PC-3 (cell line): ENCODE data around the gene TP53I3. TPM values are rescaled to one million over a fixed set of nuclear protein-coding genes. Genes with fewer than 3 reads are reported as not detected.
A peak's percentile ranks its signal among the peaks of the same experiment; 100 is the strongest.

ENCODE experiments used
- ATAC-seq: fragments of 200-7000 bp; cut with Tn5 transposase; 2 replicates; pipeline ENCODE4 v1.9.1; 2020; ENCODE audit warnings: mild to moderate bottlenecking, moderate library complexity
- BruUV-seq: library from RNA; stranded (reverse); fragments of 400-500 nt; replicated peaks from 2 replicates; lab custom pipeline; 2021; lab: Mats Ljungman, UMichigan
- CTCF ChIA-PET: fragments of 300-600 bp; sonication (Branson Sonifier 250); formaldehyde crosslinking; loops from one replicate; lab custom pipeline; 2022; ENCODE audit warnings: antibody characterized with exemption; lab: Charles Lee
- POLR2A ChIA-PET: fragments of 300-600 bp; sonication (Branson Sonifier 250); formaldehyde crosslinking; loops from one replicate; lab custom pipeline; 2022; ENCODE audit warnings: antibody characterized with exemption; ENCODE audit not compliant: unreplicated experiment; lab: Charles Lee
- DNase-seq: peaks from one replicate; pipeline ENCODE4 v3.0.0-alpha.2; 2015
- H2AFZ ChIP-seq: fragments of 300-600 bp; sonication (generic); 2 replicates; pipeline ENCODE4 v1.6.0; 2016; ENCODE audit warnings: antibody characterized with exemption, low read length
- H3F3A ChIP-seq: fragments of 300-600 bp; sonication (generic); one replicate; pipeline ENCODE4 v1.6.0; 2017; ENCODE audit warnings: antibody characterized with exemption, low read length, control low read depth, mild to moderate bottlenecking; ENCODE audit not compliant: unreplicated experiment
- H3K27ac ChIP-seq: fragments of 300-600 bp; sonication (generic); 2 replicates; pipeline ENCODE4 v1.5.1; 2016; ENCODE audit warnings: mild to moderate bottlenecking, low read length
- H3K27me3 ChIP-seq: fragments of 300-600 bp; sonication (generic); 2 replicates; pipeline ENCODE4 v1.6.1; 2016; ENCODE audit warnings: low read length, mixed read lengths
- H3K36me3 ChIP-seq: fragments of 300-600 bp; sonication (generic); 2 replicates; pipeline ENCODE4 v1.6.1; 2016; ENCODE audit warnings: low read depth, mixed run types, low read length, mixed read lengths
- H3K4me1 ChIP-seq: fragments of 300-600 bp; sonication (generic); 2 replicates; pipeline ENCODE4 v1.5.1; 2016; ENCODE audit warnings: low read length; ENCODE audit not compliant: insufficient read depth
- H3K4me2 ChIP-seq: fragments of 300-600 bp; sonication (generic); 2 replicates; pipeline ENCODE4 v1.6.0; 2016; ENCODE audit warnings: low read length
- H3K4me3 ChIP-seq: fragments of 300-600 bp; sonication (generic); 2 replicates; pipeline ENCODE4 v1.5.1; 2016; ENCODE audit warnings: mild to moderate bottlenecking, low read length, mixed read lengths
- H3K79me2 ChIP-seq: fragments of 300-600 bp; sonication (generic); 2 replicates; pipeline ENCODE4 v1.6.1; 2017; ENCODE audit warnings: low read length, mixed read lengths
- H3K9ac ChIP-seq: fragments of 300-600 bp; sonication (generic); 2 replicates; pipeline ENCODE4 v1.6.0; 2016; ENCODE audit warnings: mild to moderate bottlenecking, low read length
- H3K9me2 ChIP-seq: fragments of 300-600 bp; sonication (generic); replicated peaks from 2 replicates; pipeline ENCODE4 v1.6.1; 2016; ENCODE audit warnings: mixed run types, low read length, mixed read lengths
- H3K9me3 ChIP-seq: fragments of 300-600 bp; sonication (generic); 2 replicates; pipeline ENCODE4 v1.6.1; 2016; ENCODE audit warnings: low read length, mixed read lengths
- H4K20me1 ChIP-seq: fragments of 300-600 bp; sonication (generic); 2 replicates; pipeline ENCODE4 v1.6.1; 2016; ENCODE audit warnings: low read length, mixed read lengths
- EZH2 ChIP-seq: fragments of 300-600 bp; sonication (generic); IDR thresholded peaks from one replicate; pipeline ENCODE4 v1.6.1; 2017; ENCODE audit warnings: antibody characterized with exemption, mild to moderate bottlenecking, low read length; ENCODE audit not compliant: unreplicated experiment
- EZH2phosphoT487 ChIP-seq: fragments of 300-600 bp; sonication (generic); IDR thresholded peaks from 2 replicates; pipeline ENCODE4 v1.6.1; 2018; ENCODE audit warnings: mild to moderate bottlenecking, antibody characterized with exemption, low read length, borderline replicate concordance
- intact Hi-C: fragments of 100-400 bp; cut with micrococcal nuclease; formaldehyde crosslinking; loops from 2 replicates; pipeline ENCODE4 v1.9.0; 2023
- total RNA-seq: library from RNA; depleted of rRNA; stranded (reverse); fragments of >200 nt; gene quantifications from 2 replicates; pipeline ENCODE4 v1.2.3, GENCODE V29; 2014
- TF ChIP-seq, protein P1 (sequence below): fragments of 300-600 bp; sonication (generic); conservative IDR thresholded peaks from 2 replicates; pipeline ENCODE4 v1.5.1; 2017; ENCODE audit warnings: antibody characterized with exemption, low read depth, mild to moderate bottlenecking, low read length

The TP53I3 gene
- total RNA-seq, 1 experiment from 2014 or later: 42.4 TPM

GRCh38 chr2:24122366-24123194 lies 37.9 kb upstream of the TP53I3 start:
- Histone ChIP-seq H2AFZ (peak overlapping the region; percentile 96), H4K20me1 (no peaks in the 10 kb centered on the region), H3K4me3 (peak overlapping the region; percentile 82), H3K4me1 (peaks cover 19% of the 10 kb centered on the region), H3K27ac (peak overlapping the region; percentile 23; the same call in 1 of the 2 replicates), H3K9me3 (no peaks in the 10 kb centered on the region), H3K4me2 (peak overlapping the region; percentile 85), H3K79me2 (peaks cover 18% of the 10 kb centered on the region), H3K9ac (peak overlapping the region; percentile 79), H3K9me2 (no peaks in the 10 kb centered on the region), H3K36me3 (no peaks in the 10 kb centered on the region), H3K27me3 (no peaks in the 10 kb centered on the region), H3F3A (no peaks in the 10 kb centered on the region)
- TSS peak; percentile 85 for BruUV-seq
- DNase-seq (no peak), ATAC-seq (no peak; the same call in 1 of the 2 replicates)
- ChIA-PET CTCF (interaction anchor here (0.6 kb wide), 1 partner anchor 29 kb away, joined by 6 read pairs; no protein-coding TSS in a partner anchor), POLR2A (interaction anchor here (0.6 to 1.1 kb wide), 2 partner anchors 17 to 38 kb away, joined by 4 to 5 read pairs; no protein-coding TSS in a partner anchor)
- TF ChIP-seq EZH2phosphoT487 (no peak), EZH2 (no peak)
- TF ChIP-seq, protein P1, sequence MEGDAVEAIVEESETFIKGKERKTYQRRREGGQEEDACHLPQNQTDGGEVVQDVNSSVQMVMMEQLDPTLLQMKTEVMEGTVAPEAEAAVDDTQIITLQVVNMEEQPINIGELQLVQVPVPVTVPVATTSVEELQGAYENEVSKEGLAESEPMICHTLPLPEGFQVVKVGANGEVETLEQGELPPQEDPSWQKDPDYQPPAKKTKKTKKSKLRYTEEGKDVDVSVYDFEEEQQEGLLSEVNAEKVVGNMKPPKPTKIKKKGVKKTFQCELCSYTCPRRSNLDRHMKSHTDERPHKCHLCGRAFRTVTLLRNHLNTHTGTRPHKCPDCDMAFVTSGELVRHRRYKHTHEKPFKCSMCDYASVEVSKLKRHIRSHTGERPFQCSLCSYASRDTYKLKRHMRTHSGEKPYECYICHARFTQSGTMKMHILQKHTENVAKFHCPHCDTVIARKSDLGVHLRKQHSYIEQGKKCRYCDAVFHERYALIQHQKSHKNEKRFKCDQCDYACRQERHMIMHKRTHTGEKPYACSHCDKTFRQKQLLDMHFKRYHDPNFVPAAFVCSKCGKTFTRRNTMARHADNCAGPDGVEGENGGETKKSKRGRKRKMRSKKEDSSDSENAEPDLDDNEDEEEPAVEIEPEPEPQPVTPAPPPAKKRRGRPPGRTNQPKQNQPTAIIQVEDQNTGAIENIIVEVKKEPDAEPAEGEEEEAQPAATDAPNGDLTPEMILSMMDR: no peak
- intact Hi-C loops: no loop called here

- CTCF ChIA-PET: no interaction called here
- intact Hi-C loops: no loop called here
- Histone ChIP-seq H3K9me2 (no peaks in the 10 kb centered on the region), H3K4me3 (no peak overlapping the region), H2AFZ (no peak overlapping the region), H3K27me3 (no peaks in the 10 kb centered on the region), H3K9me3 (no peaks in the 10 kb centered on the region), H3K79me2 (peaks cover 18% of the 10 kb centered on the region), H3K27ac (no peak overlapping the region), H3K4me2 (no peak overlapping the region), H3K4me1 (peaks cover 19% of the 10 kb centered on the region), H3K9ac (no peak overlapping the region), H3K36me3 (no peaks in the 10 kb centered on the region), H4K20me1 (no peaks in the 10 kb centered on the region), H3F3A (no peaks in the 10 kb centered on the region)
- no TSS peak for BruUV-seq
- POLR2A ChIA-PET: no interaction called here
- TF ChIP-seq, protein P1: no peak
- no peak for TF ChIP-seq EZH2phosphoT487
- TF ChIP-seq EZH2: no peak
- no peak for ATAC-seq
- DNase-seq: no peak
Observed at GRCh38 chr2:24121469-24121868, 36.8 kb upstream of the TP53I3 start.

DNA sequence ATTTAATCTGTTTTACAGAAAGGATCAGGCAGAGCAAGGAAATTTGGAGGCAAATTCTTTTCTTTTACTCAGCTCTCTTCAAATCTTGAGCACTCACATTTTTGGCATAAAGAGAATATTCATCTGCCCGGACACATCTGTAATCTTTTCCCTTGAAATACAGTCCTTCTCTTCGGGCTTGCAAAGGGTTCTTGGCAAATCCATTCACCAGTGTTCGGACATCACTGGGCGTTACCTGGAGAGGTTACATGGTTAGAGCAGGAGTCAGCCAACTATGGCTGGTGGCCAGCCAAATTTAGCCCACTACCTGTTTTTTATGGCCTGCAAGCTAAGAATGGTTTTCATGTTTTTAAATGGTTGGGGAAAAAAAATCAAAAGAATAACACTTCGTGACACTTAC lies 36.4 kb upstream of the TP53I3 start:
- no peaks in the 10 kb centered on the region for H3K27me3 ChIP-seq
- no peaks in the 10 kb centered on the region for H3F3A ChIP-seq
- H3K9me2 ChIP-seq: no peaks in the 10 kb centered on the region
- no peak for ATAC-seq
- BruUV-seq: no TSS peak
- H2AFZ ChIP-seq: no peak overlapping the region
- DNase-seq: no peak
- H3K4me2 ChIP-seq: no peak overlapping the region
- H3K79me2 ChIP-seq: peaks cover 18% of the 10 kb centered on the region
- no peak overlapping the region for H3K9ac ChIP-seq
- H3K9me3 ChIP-seq: no peaks in the 10 kb centered on the region
- CTCF ChIA-PET: no interaction called here
- H3K27ac ChIP-seq: no peak overlapping the region
- TF ChIP-seq, protein P1: no peak
- TF ChIP-seq EZH2phosphoT487 (no peak), EZH2 (no peak)
- no peaks in the 10 kb centered on the region for H4K20me1 ChIP-seq
- H3K36me3 ChIP-seq: no peaks in the 10 kb centered on the region
- POLR2A ChIA-PET: no interaction called here
- no peak overlapping the region for H3K4me3 ChIP-seq
- peaks cover 19% of the 10 kb centered on the region for H3K4me1 ChIP-seq
- intact Hi-C loops: no loop called here
